Trophoblast cell (in vitro differentiated cells and primary cell): Measurements from ENCODE around the gene RAB11A.

Source experiments
- DNase-seq, 2 donors: peaks; one replicate each; pipeline ENCODE4 v3.0.0-alpha.2; 2016
- H2AFZ ChIP-seq: 2 replicates; pipeline ENCODE4 v1.6.1; 2013; ENCODE audit warnings: low read length, moderate library complexity, mild to moderate bottlenecking; ENCODE audit not compliant: insufficient read depth, poor library complexity
- H2AK5ac ChIP-seq: 2 replicates; pipeline ENCODE4 v1.6.1; 2013; ENCODE audit warnings: mild to moderate bottlenecking, low read length
- H2BK120ac ChIP-seq: 2 replicates; pipeline ENCODE4 v1.6.1; 2013; ENCODE audit warnings: low read length, mild to moderate bottlenecking, moderate library complexity; ENCODE audit not compliant: insufficient read depth, poor library complexity
- H2BK12ac ChIP-seq: 2 replicates; pipeline ENCODE4 v1.6.1; 2013; ENCODE audit warnings: mild to moderate bottlenecking, low read length, moderate library complexity
- H2BK5ac ChIP-seq: 2 replicates; pipeline ENCODE4 v1.6.1; 2013; ENCODE audit warnings: low read length, low read depth, moderate library complexity, mild to moderate bottlenecking; ENCODE audit not compliant: poor library complexity
- H3K14ac ChIP-seq: 2 replicates; pipeline ENCODE4 v1.6.1; 2013; ENCODE audit warnings: mild to moderate bottlenecking, low read length
- H3K18ac ChIP-seq: 2 replicates; pipeline ENCODE4 v1.6.1; 2013; ENCODE audit warnings: mild to moderate bottlenecking, low read length
- H3K23ac ChIP-seq: 2 replicates; pipeline ENCODE4 v1.6.1; 2013; ENCODE audit warnings: low read length
- H3K27ac ChIP-seq: 2 replicates; pipeline ENCODE4 v1.5.1; 2013; ENCODE audit warnings: low read depth, mild to moderate bottlenecking, inconsistent platforms, low read length, moderate library complexity
- H3K27me3 ChIP-seq: 2 replicates; pipeline ENCODE4 v1.6.1; 2013; ENCODE audit warnings: inconsistent platforms, mild to moderate bottlenecking, low read length, moderate library complexity; ENCODE audit not compliant: insufficient read depth
- H3K36me3 ChIP-seq, 2 experiments: 1 replicate in 1 of 2; 2 replicates in 1 of 2; pipeline ENCODE4 v1.6.1; 2013; ENCODE audit warnings: low read length in 2 of 2, mild to moderate bottlenecking in 2 of 2, moderate library complexity in 1 of 2; ENCODE audit not compliant: insufficient read depth in 2 of 2, control insufficient read depth in 1 of 2
- H3K4ac ChIP-seq: 2 replicates; pipeline ENCODE4 v1.6.1; 2013; ENCODE audit warnings: low read depth, mild to moderate bottlenecking, low read length, moderate library complexity
- H3K4me1 ChIP-seq, 2 experiments: 1 replicate in 1 of 2; 2 replicates in 1 of 2; pipeline ENCODE4 v1.6.1; 2013; ENCODE audit warnings: low read length in 2 of 2, mild to moderate bottlenecking in 2 of 2, moderate library complexity in 1 of 2; ENCODE audit not compliant: insufficient read depth in 2 of 2, control insufficient read depth in 1 of 2
- H3K4me2 ChIP-seq: 2 replicates; pipeline ENCODE4 v1.6.1; 2013; ENCODE audit warnings: inconsistent platforms, mild to moderate bottlenecking, low read length, moderate library complexity
- H3K4me3 ChIP-seq: 2 replicates; pipeline ENCODE4 v1.5.1; 2013; ENCODE audit warnings: mild to moderate bottlenecking, low read depth, low read length, inconsistent platforms
- H3K79me1 ChIP-seq: one replicate; pipeline ENCODE4 v1.6.1; 2013; ENCODE audit warnings: low read length
- H3K79me2 ChIP-seq: 2 replicates; pipeline ENCODE4 v1.6.1; 2013; ENCODE audit warnings: low read length, mild to moderate bottlenecking; ENCODE audit not compliant: control insufficient read depth, insufficient read depth, poor library complexity
- H3K9ac ChIP-seq: 2 replicates; pipeline ENCODE4 v1.6.1; 2013; ENCODE audit warnings: mild to moderate bottlenecking, low read length
- H3K9me3 ChIP-seq: 2 replicates; pipeline ENCODE4 v1.6.1; 2013; ENCODE audit warnings: low read depth, mild to moderate bottlenecking, control low read depth, inconsistent platforms, low read length; ENCODE audit not compliant: insufficient read depth
- H4K12ac ChIP-seq: 2 replicates; pipeline ENCODE4 v1.6.1; 2013; ENCODE audit warnings: low read depth, mild to moderate bottlenecking, low read length, moderate library complexity
- H4K8ac ChIP-seq: 2 replicates; pipeline ENCODE4 v1.6.1; 2013; ENCODE audit warnings: low read depth, mild to moderate bottlenecking, low read length, moderate library complexity
- H4K91ac ChIP-seq: one replicate; pipeline ENCODE4 v1.6.1; 2013; ENCODE audit warnings: low read depth, mild to moderate bottlenecking, low read length, moderate library complexity
- WGBS: extraction: QIAGEN DNeasy Blood & Tissue Kit; methylation state at CpG from one replicate; pipeline ENCODE4 v1.1.7; 2013; ENCODE audit warnings: missing lambda C conversion rate; ENCODE audit not compliant: insufficient read length, insufficient coverage; ENCODE audit errors: extremely low coverage; 5-methylcytosine and 5-hydroxymethylcytosine counted together

Gene RAB11A

GRCh38 chr15:65888981-65889380 is 19.7 kb downstream of the RAB11A start:
- no peak overlapping the region for H2BK5ac ChIP-seq
- H2AFZ ChIP-seq: no peak overlapping the region
- WGBS: no CpG with 5 or more reads among the region's 3 CpGs
- no peak overlapping the region for H3K14ac ChIP-seq
- H3K23ac ChIP-seq: no peak overlapping the region
- H3K4ac ChIP-seq: no peak overlapping the region
- no peak overlapping the region for H3K4me3 ChIP-seq
- H4K12ac ChIP-seq: no peak overlapping the region
- no peaks in the 10 kb centered on the region for H3K4me1 ChIP-seq
- H3K79me1 ChIP-seq: no peaks in the 10 kb centered on the region
- H3K36me3 ChIP-seq: peaks cover 13 to 16% of the 10 kb centered on the region in 2 experiments
- H3K4me2 ChIP-seq: no peak overlapping the region
- no peak overlapping the region for H3K18ac ChIP-seq
- no peak overlapping the region for H3K9ac ChIP-seq
- no peak overlapping the region for H4K8ac ChIP-seq
- no peak overlapping the region for H3K27ac ChIP-seq
- no peak overlapping the region for H4K91ac ChIP-seq
- no peak overlapping the region for H2BK12ac ChIP-seq
- H2BK120ac ChIP-seq: no peak overlapping the region
- H3K79me2 ChIP-seq: no peaks in the 10 kb centered on the region
- no peak for DNase-seq
- no peaks in the 10 kb centered on the region for H3K27me3 ChIP-seq
- no peak overlapping the region for H2AK5ac ChIP-seq
- no peaks in the 10 kb centered on the region for H3K9me3 ChIP-seq

DNA sequence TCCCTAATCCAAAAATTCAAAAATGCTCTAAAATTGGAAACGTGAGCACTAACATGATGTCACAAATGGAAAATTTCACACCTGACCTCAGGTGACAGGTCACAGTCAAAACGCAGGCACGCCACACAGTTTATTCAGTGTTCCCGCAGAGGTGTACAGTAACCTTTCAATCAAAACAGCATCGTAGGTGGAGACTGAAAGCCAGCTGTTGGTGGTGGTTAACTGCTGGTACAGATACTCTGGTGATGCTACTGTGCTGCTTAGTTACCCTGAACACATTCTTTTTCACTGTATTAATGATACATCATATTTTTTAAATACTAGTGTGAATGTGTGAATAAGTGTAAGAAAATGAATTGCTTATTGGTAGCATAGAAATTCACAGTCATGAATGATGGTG is 23.8 kb downstream of the RAB11A start:
- Histone ChIP-seq H3K27ac (no peak overlapping the region), H3K9me3 (no peaks in the 10 kb centered on the region), H3K18ac (no peak overlapping the region), H3K23ac (no peak overlapping the region), H3K14ac (no peak overlapping the region), H4K91ac (no peak overlapping the region), H3K79me2 (no peaks in the 10 kb centered on the region), H3K79me1 (no peaks in the 10 kb centered on the region), H2BK12ac (no peak overlapping the region), H2BK5ac (no peak overlapping the region), H4K8ac (no peak overlapping the region), H3K4me3 (no peak overlapping the region), H2AK5ac (no peak overlapping the region), H3K9ac (no peak overlapping the region), H2AFZ (no peak overlapping the region), H3K36me3 (peaks cover 5 to 17% of the 10 kb centered on the region in 2 experiments), H3K4me2 (no peak overlapping the region), H4K12ac (no peak overlapping the region), H3K27me3 (no peaks in the 10 kb centered on the region), H3K4ac (no peak overlapping the region), H3K4me1 (no peaks in the 10 kb centered on the region), H2BK120ac (no peak overlapping the region)
- WGBS: no CpG with 5 or more reads among the region's 5 CpGs
- DNase-seq: no peak

DNA sequence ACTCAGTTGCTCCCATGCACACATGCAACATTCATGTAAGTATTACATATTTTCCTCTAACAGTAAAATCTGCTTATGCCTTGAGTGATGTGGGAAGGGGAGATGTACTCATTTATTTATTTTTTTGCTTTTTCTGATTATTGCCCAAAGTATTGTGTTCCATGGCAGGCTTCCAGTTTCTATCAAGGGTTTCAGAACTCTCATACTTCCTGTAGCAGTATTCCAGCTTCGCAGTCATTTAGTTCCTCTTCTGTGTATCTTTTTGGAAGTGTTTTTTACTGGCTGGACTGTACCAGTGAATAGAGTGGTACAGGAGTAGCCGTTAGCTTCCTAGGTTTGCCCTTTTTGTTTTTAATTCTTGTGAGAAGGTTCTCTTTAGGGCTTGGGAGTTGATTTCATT is 26.9 kb downstream of the RAB11A start:
- no CpG with 5 or more reads among the region's 2 CpGs for WGBS
- no peaks in the 10 kb centered on the region for H3K4me1 ChIP-seq
- H2BK5ac ChIP-seq: no peak overlapping the region
- H3K27ac ChIP-seq: no peak overlapping the region
- H3K9me3 ChIP-seq: no peaks in the 10 kb centered on the region
- no peak overlapping the region for H2AK5ac ChIP-seq
- no peaks in the 10 kb centered on the region for H3K79me2 ChIP-seq
- no peak for DNase-seq
- H3K9ac ChIP-seq: no peak overlapping the region
- H3K36me3 ChIP-seq: peaks cover 2 to 30% of the 10 kb centered on the region in 2 experiments
- H3K4me2 ChIP-seq: no peak overlapping the region
- no peak overlapping the region for H3K14ac ChIP-seq
- H4K8ac ChIP-seq: no peak overlapping the region
- no peak overlapping the region for H3K4ac ChIP-seq
- no peak overlapping the region for H3K18ac ChIP-seq
- H4K91ac ChIP-seq: no peak overlapping the region
- no peak overlapping the region for H2BK120ac ChIP-seq
- H4K12ac ChIP-seq: no peak overlapping the region
- H3K23ac ChIP-seq: no peak overlapping the region
- H2BK12ac ChIP-seq: no peak overlapping the region
- H3K79me1 ChIP-seq: no peaks in the 10 kb centered on the region
- H3K4me3 ChIP-seq: no peak overlapping the region
- no peaks in the 10 kb centered on the region for H3K27me3 ChIP-seq
- H2AFZ ChIP-seq: no peak overlapping the region

DNA sequence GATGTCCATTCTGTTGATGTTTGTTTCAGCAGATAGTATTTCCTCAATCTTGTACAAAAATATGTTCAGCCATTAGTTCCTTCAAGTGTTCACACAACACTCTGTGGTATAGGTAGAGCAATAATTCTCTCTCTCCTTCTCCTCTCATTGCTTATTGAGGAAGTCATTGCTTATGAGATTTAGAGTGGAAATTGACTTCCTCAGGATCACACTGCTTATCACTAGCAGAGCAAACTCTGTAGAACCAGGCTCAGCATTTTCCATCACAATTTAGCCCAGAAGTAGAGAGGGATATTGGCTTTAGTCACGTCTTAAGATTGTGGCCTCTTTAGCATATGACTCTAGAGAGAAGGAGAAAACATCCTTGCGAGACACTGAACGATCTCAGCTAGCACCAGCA is 31.2 kb downstream of the RAB11A start:
- Histone ChIP-seq H3K79me2 (no peaks in the 10 kb centered on the region), H3K79me1 (peaks cover 3% of the 10 kb centered on the region), H3K4me2 (no peak overlapping the region), H4K12ac (no peak overlapping the region), H3K14ac (no peak overlapping the region), H2BK12ac (no peak overlapping the region), H3K36me3 (peaks cover 0 to 28% of the 10 kb centered on the region in 2 experiments), H2BK120ac (no peak overlapping the region), H3K27ac (no peak overlapping the region), H2AK5ac (no peak overlapping the region), H2BK5ac (no peak overlapping the region), H3K27me3 (no peaks in the 10 kb centered on the region), H3K18ac (no peak overlapping the region), H3K4me3 (no peak overlapping the region), H3K9ac (no peak overlapping the region), H3K9me3 (no peaks in the 10 kb centered on the region), H3K23ac (no peak overlapping the region), H4K8ac (no peak overlapping the region), H2AFZ (no peak overlapping the region), H4K91ac (no peak overlapping the region), H3K4ac (no peak overlapping the region), H3K4me1 (peaks cover 11 to 21% of the 10 kb centered on the region in 2 experiments)
- no peak for DNase-seq
- no CpG with 5 or more reads among the region's 3 CpGs for WGBS
